BLaER1 treated with 17β-estradiol and CSF1 and Interleukin-3, amounts not matched to agents 10 nM and 100 nM (cell line): ENCODE data around the gene IL18.
"Not testable (repeated sequence)": the region's sequence is repeated elsewhere in the genome, so short reads cannot be mapped to it uniquely, and the experiment has no call there.

ENCODE experiments used
- H3K27ac ChIP-seq, 11 experiments: shearing (Covaris generic); formaldehyde crosslinking; 2 replicates each; pipeline ENCODE4 v1.8.1; 2022
- H3K27me3 ChIP-seq, 11 experiments: shearing (Covaris generic); formaldehyde crosslinking; 2 replicates each; pipeline ENCODE4 v1.8.1; 2022
- H3K36me3 ChIP-seq, 11 experiments: shearing (Covaris generic); formaldehyde crosslinking; 2 replicates each; pipeline ENCODE4 v1.8.1; 2022
- H3K4me1 ChIP-seq, 10 experiments: shearing (Covaris generic); formaldehyde crosslinking; 2 replicates each; pipeline ENCODE4 v1.8.1; 2022
- H3K4me2 ChIP-seq, 11 experiments: shearing (Covaris generic); formaldehyde crosslinking; 2 replicates each; pipeline ENCODE4 v1.8.1; 2022
- H3K4me3 ChIP-seq, 10 experiments: shearing (Covaris generic); formaldehyde crosslinking; 2 replicates each; pipeline ENCODE4 v1.8.1; 2022
- H3K9ac ChIP-seq, 11 experiments: shearing (Covaris generic); formaldehyde crosslinking; 2 replicates each; pipeline ENCODE4 v1.8.1; 2022
- H3K9me3 ChIP-seq, 11 experiments: shearing (Covaris generic); formaldehyde crosslinking; replicated peaks in 1 of 11; 2 replicates each; pipeline ENCODE4 v1.8.1; 2022
- H4K20me1 ChIP-seq, 11 experiments: shearing (Covaris generic); formaldehyde crosslinking; 2 replicates each; pipeline ENCODE4 v1.8.1; 2022
- Cebpa-rat ChIP-seq, 11 experiments: shearing (Covaris generic); IDR thresholded peaks; 2 replicates each; pipeline ENCODE4 v1.8.1; 2022

IL18 gene

GRCh38 chr11:112163875-112164685, at the start of gene IL18:
Gene IL18, minus strand, starts transcription at chr11:112164094. Its CDS starts 9,041 bp downstream, at chr11:112155053.
- Histone ChIP-seq H3K27me3 (no peaks in the 10 kb centered on the region), H3K9ac (no peak within 1 kb of the TSS), H3K9me3 (0 out of 22 replicates have a peak, but pooled peaks cover 0 to 6% (median 0%) of the 10 kb centered on the region in 11 experiments), H3K4me1 (peaks cover 0 to 48% (median 4%) of the 10 kb centered on the region in 10 experiments; a peak in 11 of 20 replicates), H4K20me1 (no peaks in the 10 kb centered on the region), H3K4me2 (peak within 1 kb of the TSS in 3 of 11 experiments; percentile 19 to 52 (median 38); a peak in 4 of 22 replicates), H3K27ac (no peak within 1 kb of the TSS), H3K4me3 (no peak within 1 kb of the TSS; a peak in 1 of 20 replicates), H3K36me3 (no peaks in the 10 kb centered on the region)
- TF ChIP-seq Cebpa-rat (IDR thresholded peaks at IDR 0.05): no peak

DNA sequence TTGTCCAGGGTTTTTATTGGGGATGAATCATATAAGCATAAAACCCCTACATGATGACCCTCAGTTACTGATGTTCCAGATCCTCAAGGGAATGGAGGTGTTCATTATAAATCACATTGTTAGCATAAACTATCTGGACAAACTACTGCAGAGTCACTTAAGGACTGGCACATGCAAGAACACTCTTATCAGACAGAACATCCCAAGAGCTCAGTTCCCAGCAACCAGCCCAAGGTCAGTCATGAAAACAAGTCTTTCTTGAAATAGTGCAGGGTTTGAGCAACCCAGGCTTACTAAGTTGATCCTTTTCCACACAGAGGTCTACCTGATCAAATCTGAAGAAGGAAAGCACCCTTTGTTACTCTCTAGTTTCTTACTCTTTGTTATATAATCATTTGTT, 48.8 kb upstream of the IL18 start:
- Histone ChIP-seq H3K27me3 (no peaks in the 10 kb centered on the region), H3K4me2 (no peak overlapping the region), H3K27ac (no peak overlapping the region), H3K9ac (no peak overlapping the region), H3K9me3 (no peaks in the 10 kb centered on the region), H4K20me1 (no peaks in the 10 kb centered on the region), H3K36me3 (no peaks in the 10 kb centered on the region), H3K4me3 (no peak overlapping the region), H3K4me1 (peaks cover 0 to 9% (median 0%) of the 10 kb centered on the region in 10 experiments; a peak in 2 of 20 replicates)
- no peak for TF ChIP-seq Cebpa-rat (IDR thresholded peaks at IDR 0.05)

GRCh38 chr11:112212290-112212689, 48.4 kb upstream of the IL18 start:
- Histone ChIP-seq H3K27ac (no peak overlapping the region), H3K4me3 (no peak overlapping the region), H3K9me3 (no peaks in the 10 kb centered on the region), H3K36me3 (no peaks in the 10 kb centered on the region), H3K27me3 (no peaks in the 10 kb centered on the region), H3K4me2 (no peak overlapping the region), H4K20me1 (no peaks in the 10 kb centered on the region), H3K4me1 (peaks cover 0 to 9% (median 0%) of the 10 kb centered on the region in 10 experiments; a peak in 2 of 20 replicates), H3K9ac (no peak overlapping the region)
- TF ChIP-seq Cebpa-rat (IDR thresholded peaks at IDR 0.05): no peak

- Histone ChIP-seq H3K27ac (no peak overlapping the region), H3K9me3 (no peaks in the 10 kb centered on the region; a peak in 1 of 22 replicates), H3K9ac (no peak overlapping the region), H3K4me3 (no peak overlapping the region), H3K27me3 (no peaks in the 10 kb centered on the region), H3K4me1 (peaks cover 0 to 9% (median 0%) of the 10 kb centered on the region in 10 experiments; a peak in 2 of 20 replicates), H4K20me1 (no peaks in the 10 kb centered on the region), H3K36me3 (no peaks in the 10 kb centered on the region), H3K4me2 (peak overlapping the region in 2 of 11 experiments; percentile 15 to 25; a peak in 2 of 22 replicates)
- TF ChIP-seq Cebpa-rat (IDR thresholded peaks at IDR 0.05): no peak
These were observed 47.6 kb upstream of the IL18 start for GRCh38 chr11:112211536-112211935.

DNA sequence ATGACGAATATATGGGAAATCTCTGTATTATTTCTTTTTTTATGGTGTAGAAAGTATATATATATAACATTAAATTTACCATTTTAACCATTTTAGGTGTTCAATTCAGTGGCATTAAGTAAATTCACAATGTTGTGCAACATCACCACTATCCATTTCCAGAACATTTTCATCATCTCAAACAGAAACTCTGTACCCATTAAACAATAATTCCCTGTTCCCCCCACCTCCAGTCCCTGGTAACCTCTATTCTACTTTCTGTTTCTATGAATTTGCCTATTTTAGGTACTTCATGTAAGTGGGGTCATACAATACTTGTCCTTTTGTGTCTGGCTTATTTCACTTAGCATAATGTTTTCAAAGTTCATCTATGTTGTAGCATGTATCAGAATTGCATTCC, 47.0 kb upstream of the IL18 start:
- Histone ChIP-seq H4K20me1 (no peaks in the 10 kb centered on the region), H3K36me3 (no peaks in the 10 kb centered on the region), H3K4me2 (0 out of 22 replicates have a peak overlapping the region, but pooled peaks of 1 of the 11 experiments have one; percentile 15), H3K27me3 (no peaks in the 10 kb centered on the region), H3K4me1 (peaks cover 0 to 9% (median 0%) of the 10 kb centered on the region in 10 experiments; a peak in 2 of 20 replicates), H3K27ac (no peak overlapping the region), H3K9ac (no peak overlapping the region), H3K4me3 (no peak overlapping the region), H3K9me3 (peaks cover 0 to 5% (median 0%) of the 10 kb centered on the region in 11 experiments; a peak in 2 of 22 replicates)
- no peak for TF ChIP-seq Cebpa-rat (IDR thresholded peaks at IDR 0.05)

DNA sequence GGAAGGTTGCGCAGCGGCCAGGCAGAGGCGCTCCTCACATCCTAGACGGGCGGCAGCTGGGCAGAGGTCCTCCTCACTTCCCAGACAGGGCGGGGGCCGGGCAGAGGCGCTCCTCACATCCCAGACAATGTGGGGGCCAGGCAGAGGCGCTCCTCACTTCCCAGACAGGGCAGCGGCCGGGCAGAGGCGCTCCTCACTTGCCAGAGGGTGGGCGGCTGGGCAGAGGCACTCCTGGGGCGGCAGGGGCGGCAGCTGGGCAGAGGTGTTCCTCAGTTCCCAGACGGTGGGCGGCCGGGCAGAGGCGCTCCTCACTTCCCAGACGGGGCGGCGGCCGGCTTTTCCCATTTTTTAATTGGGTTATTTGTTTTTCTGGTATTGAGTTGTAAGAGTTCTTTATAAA, 42.2 kb upstream of the IL18 start:
- Histone ChIP-seq H3K4me1 (peaks cover 0 to 1% (median 0%) of the 10 kb centered on the region in 10 experiments; a peak in 6 of 20 replicates), H4K20me1 (no peaks in the 10 kb centered on the region), H3K27me3 (no peaks in the 10 kb centered on the region), H3K9ac (no peak overlapping the region), H3K4me3 (no peak overlapping the region), H3K27ac (no peak overlapping the region), H3K4me2 (no peak overlapping the region), H3K9me3 (peaks cover 0 to 5% (median 0%) of the 10 kb centered on the region in 11 experiments; a peak in 2 of 22 replicates), H3K36me3 (no peaks in the 10 kb centered on the region)
- TF ChIP-seq Cebpa-rat (IDR thresholded peaks at IDR 0.05): no peak

GRCh38 chr11:112200252-112200651, 36.4 kb upstream of the IL18 start:
- Histone ChIP-seq H3K4me3 (no peak overlapping the region), H3K27me3 (no peaks in the 10 kb centered on the region), H3K4me2 (peak overlapping the region; percentile 20 to 72 (median 54); a peak in 21 of 22 replicates), H3K27ac (peak overlapping the region in 8 of 11 experiments; percentile 22 to 69 (median 50); a peak in 12 of 22 replicates), H3K36me3 (no peaks in the 10 kb centered on the region), H3K4me1 (peaks cover 9 to 18% (median 13%) of the 10 kb centered on the region in 10 experiments), H3K9me3 (no peaks in the 10 kb centered on the region), H3K9ac (peak overlapping the region in 5 of 11 experiments; percentile 13 to 40 (median 27); a peak in 3 of 22 replicates), H4K20me1 (no peaks in the 10 kb centered on the region)
- no peak for TF ChIP-seq Cebpa-rat (IDR thresholded peaks at IDR 0.05)

- H3K27me3 ChIP-seq, H3K27ac ChIP-seq, H3K4me2 ChIP-seq, H3K36me3 ChIP-seq, H3K4me3 ChIP-seq, H3K9ac ChIP-seq, H4K20me1 ChIP-seq, H3K9me3 ChIP-seq: not testable (repeated sequence)
- H3K4me1 ChIP-seq: peaks cover 9 to 18% (median 13%) of the 10 kb centered on the region in 10 experiments
These were observed 35.2 kb upstream of the IL18 start for GRCh38 chr11:112199101-112199500.

DNA sequence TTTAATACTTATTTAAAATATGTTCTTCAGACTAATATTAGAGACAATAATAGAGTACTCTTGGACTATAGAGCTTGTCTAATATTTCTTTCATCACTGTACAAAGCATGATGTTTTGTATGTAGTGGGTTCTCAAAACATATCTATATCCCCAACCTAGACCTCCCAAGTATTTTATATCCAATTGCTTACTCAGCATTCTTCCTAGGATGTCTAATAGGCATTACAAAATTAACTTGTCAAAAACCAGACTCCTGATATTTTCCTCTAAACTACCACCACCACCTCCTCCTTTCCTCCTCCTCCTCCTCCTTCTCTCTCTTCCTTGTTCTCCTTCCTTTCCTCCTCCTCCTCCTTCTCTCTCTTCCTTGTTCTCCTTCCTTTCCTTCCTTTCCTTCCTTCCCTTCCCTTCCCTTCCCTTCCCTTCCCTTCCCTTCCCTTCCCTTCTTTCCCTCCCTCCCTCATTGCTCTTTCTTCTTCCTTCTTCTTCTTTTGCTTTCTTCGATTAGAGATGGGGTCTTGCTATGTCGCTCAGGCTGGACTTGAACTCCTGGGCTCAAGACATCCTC, 32.7 kb upstream of the IL18 start:
- Histone ChIP-seq H3K9ac (no peak overlapping the region), H3K4me2 (no peak overlapping the region), H4K20me1 (no peaks in the 10 kb centered on the region), H3K9me3 (no peaks in the 10 kb centered on the region), H3K4me3 (no peak overlapping the region), H3K4me1 (peaks cover 9 to 18% (median 13%) of the 10 kb centered on the region in 10 experiments), H3K36me3 (no peaks in the 10 kb centered on the region), H3K27me3 (no peaks in the 10 kb centered on the region), H3K27ac (no peak overlapping the region)
- TF ChIP-seq Cebpa-rat (IDR thresholded peaks at IDR 0.05): no peak
